CD14-positive monocyte (primary cell): ENCODE results near the gene OR1S1. TPM values are rescaled to one million over a fixed set of nuclear protein-coding genes. Genes with fewer than 3 reads are reported as not detected.

Experiments used
- DNase-seq, 3 donors: peaks; one replicate each; pipeline ENCODE4 v3.0.0-alpha.2; 2011 to 2022
- H2AFZ ChIP-seq: 2 replicates; pipeline ENCODE4 v1.6.0; 2012; ENCODE audit warnings: mild to moderate bottlenecking, low read depth, low read length, inconsistent platforms; ENCODE audit not compliant: insufficient read depth, poor library complexity, severe bottlenecking
- H3K27ac ChIP-seq, 2 donors: 1 replicate in 1 of 2; 2 replicates in 1 of 2; pipeline ENCODE4 v1.5.1; 2012 to 2013; ENCODE audit warnings: low read length in 2 of 2, control low read depth in 1 of 2, inconsistent platforms in 1 of 2, low read depth in 1 of 2, mild to moderate bottlenecking in 1 of 2
- H3K27me3 ChIP-seq, 2 donors: one replicate each; pipeline versions ENCODE4 v1.6.0 to v1.6.1; 2011 to 2013; ENCODE audit warnings: low read length in 2 of 2; ENCODE audit not compliant: control insufficient read depth in 2 of 2, insufficient read depth in 2 of 2
- H3K36me3 ChIP-seq, 2 donors: replicated peaks in 1 of 2; 1 replicate in 1 of 2; 2 replicates in 1 of 2; pipeline versions ENCODE4 v1.5.1 to v1.6.1; 2012 to 2013; ENCODE audit warnings: low read length in 2 of 2, control low read depth in 1 of 2, inconsistent platforms in 1 of 2, mild to moderate bottlenecking in 1 of 2; ENCODE audit not compliant: insufficient read depth in 2 of 2, control insufficient read depth in 1 of 2
- H3K4me1 ChIP-seq, 2 donors: 1 replicate in 1 of 2; 2 replicates in 1 of 2; pipeline versions ENCODE4 v1.5.1 to v1.6.1; 2012 to 2013; ENCODE audit warnings: low read length in 2 of 2, control low read depth in 1 of 2, inconsistent platforms in 1 of 2, mild to moderate bottlenecking in 1 of 2, moderate library complexity in 1 of 2; ENCODE audit not compliant: insufficient read depth in 2 of 2, control insufficient read depth in 1 of 2
- H3K4me2 ChIP-seq: replicated peaks from 2 replicates; pipeline ENCODE3; 2012; ENCODE audit warnings: low read length, moderate library complexity, mild to moderate bottlenecking; ENCODE audit not compliant: poor library complexity, severe bottlenecking; ENCODE audit errors: extremely low read depth
- H3K4me3 ChIP-seq, 3 experiments: fragments of 200-600 bp in 1 of 3; sonication (generic) in 1 of 3; replicated peaks in 1 of 3; 1 replicate in 2 of 3; 2 replicates in 1 of 3; pipeline ENCODE4 v1.5.1; 2011 to 2013; ENCODE audit warnings: low read length in 3 of 3, mild to moderate bottlenecking in 3 of 3, control low read depth in 2 of 3, low read depth in 2 of 3, inconsistent platforms in 1 of 3, moderate library complexity in 1 of 3
- H3K79me2 ChIP-seq: 2 replicates; pipeline ENCODE4 v1.6.0; 2012; ENCODE audit warnings: mild to moderate bottlenecking, control low read depth, inconsistent platforms, low read length, moderate library complexity; ENCODE audit not compliant: insufficient read depth
- H3K9ac ChIP-seq: 2 replicates; pipeline ENCODE4 v1.6.0; 2017; ENCODE audit warnings: low read length, mild to moderate bottlenecking; ENCODE audit not compliant: insufficient read depth, poor library complexity, severe bottlenecking
- H3K9me3 ChIP-seq, 2 donors: replicated peaks in 1 of 2; 1 replicate in 1 of 2; 2 replicates in 1 of 2; pipeline versions ENCODE4 v1.5.1 to v1.6.1; 2012 to 2013; ENCODE audit warnings: low read length in 2 of 2, control low read depth in 1 of 2; ENCODE audit not compliant: control insufficient read depth in 1 of 2, insufficient read depth in 1 of 2
- H4K20me1 ChIP-seq: 2 replicates; pipeline ENCODE4 v1.6.0; 2012; ENCODE audit warnings: mild to moderate bottlenecking, low read length, control low read depth, moderate library complexity; ENCODE audit not compliant: insufficient read depth
- H3K27ac Mint-ChIP-seq, 7 donors: one replicate each; pipeline ENCODE4 v1.8.0; 2020; ENCODE audit warnings: mild to moderate bottlenecking in 7 of 7, mixed read lengths in 7 of 7, moderate library complexity in 6 of 7, inconsistent platforms in 2 of 7
- H3K27me3 Mint-ChIP-seq, 3 donors: one replicate each; pipeline ENCODE4 v1.8.0; 2021 to 2022; ENCODE audit warnings: low read depth in 3 of 3, mild to moderate bottlenecking in 3 of 3, mixed read lengths in 3 of 3, moderate library complexity in 3 of 3, inconsistent platforms in 1 of 3
- H3K36me3 Mint-ChIP-seq, 2 donors: one replicate each; pipeline ENCODE4 v1.8.0; 2020; ENCODE audit warnings: mixed read lengths in 2 of 2, inconsistent platforms in 1 of 2, mild to moderate bottlenecking in 1 of 2
- H3K4me1 Mint-ChIP-seq: one replicate; pipeline ENCODE4 v1.8.0; 2020; ENCODE audit warnings: mild to moderate bottlenecking, mixed read lengths
- H3K4me3 Mint-ChIP-seq, 2 donors: one replicate each; pipeline ENCODE4 v1.8.0; 2020; ENCODE audit warnings: mild to moderate bottlenecking in 2 of 2, mixed read lengths in 2 of 2, moderate library complexity in 1 of 2
- H3K9me3 Mint-ChIP-seq, 7 donors: one replicate each; pipeline ENCODE4 v1.8.0; 2020 to 2022; ENCODE audit warnings: mixed read lengths in 7 of 7, mild to moderate bottlenecking in 6 of 7, moderate library complexity in 6 of 7, inconsistent platforms in 2 of 7
- WGBS: methylation state at CpG from one replicate; pipeline ENCODE4 v1.1.5; 2013; ENCODE audit warnings: missing lambda C conversion rate; ENCODE audit not compliant: insufficient coverage; 5-methylcytosine and 5-hydroxymethylcytosine counted together
- intact Hi-C, 2 donors: fragments of 100-400 bp; cut with micrococcal nuclease; formaldehyde crosslinking; loops; one replicate each; pipeline versions ENCODE4 v1.15.0 to v1.15.1; 2023
- polyA plus RNA-seq, 3 donors: library from polyadenylated mRNA; depleted of rRNA in 1 of 3; unstranded in 2 of 3; stranded (reverse) in 1 of 3; fragments of 300-500 nt in 2 of 3; fragments of >200 nt in 1 of 3; fragmentation: Illumina TruSeq in 2 of 3; gene quantifications; 1 replicate in 2 of 3; 2 replicates in 1 of 3; pipeline ENCODE4 v1.2.3, GENCODE V29; 2012 to 2021
- TF ChIP-seq, protein P1 (sequence below): fragments of 200-600 bp; IDR thresholded peaks from one replicate; pipeline ENCODE4 v1.8.0; 2022; ENCODE audit warnings: antibody characterized with exemption, mild to moderate bottlenecking

Gene OR1S1
- polyA plus RNA-seq, 3 donors, result not detected

DNA sequence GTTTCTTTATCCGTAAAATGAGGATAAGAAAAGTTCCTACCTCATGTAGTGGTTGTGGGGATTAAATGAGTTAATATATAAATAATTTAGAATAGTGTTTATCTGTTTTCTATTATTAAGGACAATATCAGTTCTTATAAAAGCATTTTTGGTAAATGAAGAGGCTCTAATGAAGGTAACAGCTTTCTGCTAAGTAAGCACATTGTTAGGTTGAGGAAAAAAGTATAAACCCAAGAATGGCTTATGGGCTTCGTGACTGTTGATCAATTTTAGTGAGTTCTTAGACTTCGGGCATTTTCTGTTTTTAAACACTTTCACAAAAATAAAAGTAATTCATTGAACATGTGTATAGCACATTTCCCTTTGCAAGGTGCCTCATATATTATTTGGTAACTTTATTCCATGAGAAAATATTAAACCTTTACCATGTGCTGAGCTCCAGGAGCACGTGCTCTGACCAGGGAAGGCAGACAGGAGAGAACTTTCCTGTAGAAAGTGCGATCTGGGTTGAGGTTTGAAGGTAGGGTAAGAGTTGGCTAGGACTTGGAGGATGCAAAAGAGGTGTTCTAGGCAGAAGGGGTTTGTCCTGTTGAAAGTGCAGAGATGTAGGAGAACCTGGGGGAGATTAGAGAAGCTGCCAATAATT, 35.0 kb upstream of the OR1S1 start:
- H3K79me2 ChIP-seq, result no peaks in the 10 kb centered on the region
- no peak for DNase-seq

GRCh38 chr11:58178444-58178843, 34.1 kb upstream of the OR1S1 start:
- Histone ChIP-seq H3K79me2 (no peaks in the 10 kb centered on the region), H2AFZ (no peak overlapping the region), H3K4me2 (no peak overlapping the region), H3K36me3 (no peaks in the 10 kb centered on the region), H4K20me1 (no peaks in the 10 kb centered on the region), H3K4me3 (no peak overlapping the region), H3K27me3 (no peaks in the 10 kb centered on the region), H3K9me3 (no peaks in the 10 kb centered on the region), H3K9ac (no peak overlapping the region), H3K4me1 (no peaks in the 10 kb centered on the region), H3K27ac (no peak overlapping the region)
- H3K9me3 Mint-ChIP-seq, result peaks cover 0 to 7% (median 2%) of the 10 kb centered on the region in 7 donors
- DNase-seq, result no peak
- H3K4me3 Mint-ChIP-seq, result no peak overlapping the region
- H3K36me3 Mint-ChIP-seq, result no peaks in the 10 kb centered on the region
- peaks cover 0 to 2% (median 0%) of the 10 kb centered on the region in 3 donors for H3K27me3 Mint-ChIP-seq
- no peaks in the 10 kb centered on the region for H3K4me1 Mint-ChIP-seq
- TF ChIP-seq, protein P1, sequence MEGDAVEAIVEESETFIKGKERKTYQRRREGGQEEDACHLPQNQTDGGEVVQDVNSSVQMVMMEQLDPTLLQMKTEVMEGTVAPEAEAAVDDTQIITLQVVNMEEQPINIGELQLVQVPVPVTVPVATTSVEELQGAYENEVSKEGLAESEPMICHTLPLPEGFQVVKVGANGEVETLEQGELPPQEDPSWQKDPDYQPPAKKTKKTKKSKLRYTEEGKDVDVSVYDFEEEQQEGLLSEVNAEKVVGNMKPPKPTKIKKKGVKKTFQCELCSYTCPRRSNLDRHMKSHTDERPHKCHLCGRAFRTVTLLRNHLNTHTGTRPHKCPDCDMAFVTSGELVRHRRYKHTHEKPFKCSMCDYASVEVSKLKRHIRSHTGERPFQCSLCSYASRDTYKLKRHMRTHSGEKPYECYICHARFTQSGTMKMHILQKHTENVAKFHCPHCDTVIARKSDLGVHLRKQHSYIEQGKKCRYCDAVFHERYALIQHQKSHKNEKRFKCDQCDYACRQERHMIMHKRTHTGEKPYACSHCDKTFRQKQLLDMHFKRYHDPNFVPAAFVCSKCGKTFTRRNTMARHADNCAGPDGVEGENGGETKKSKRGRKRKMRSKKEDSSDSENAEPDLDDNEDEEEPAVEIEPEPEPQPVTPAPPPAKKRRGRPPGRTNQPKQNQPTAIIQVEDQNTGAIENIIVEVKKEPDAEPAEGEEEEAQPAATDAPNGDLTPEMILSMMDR, result no peak
- 87% methylated on average over 4 of the region's 6 CpGs for WGBS
- H3K27ac Mint-ChIP-seq, result no peak overlapping the region
- intact Hi-C loops, result no loop called here

More for the DNA sequence above, 35.0 kb upstream of the OR1S1 start:
- Mint-ChIP-seq H3K27me3 (peaks cover 0 to 2% (median 0%) of the 10 kb centered on the region in 3 donors), H3K4me1 (no peaks in the 10 kb centered on the region), H3K4me3 (no peak overlapping the region), H3K36me3 (no peaks in the 10 kb centered on the region), H3K9me3 (peaks cover 0 to 6% (median 2%) of the 10 kb centered on the region in 7 donors), H3K27ac (no peak overlapping the region)
- 81% methylated on average over 2 of the region's 5 CpGs for WGBS
- Histone ChIP-seq H3K4me2 (no peak overlapping the region), H3K9me3 (no peaks in the 10 kb centered on the region), H3K4me1 (no peaks in the 10 kb centered on the region), H3K36me3 (no peaks in the 10 kb centered on the region), H3K27me3 (no peaks in the 10 kb centered on the region), H4K20me1 (no peaks in the 10 kb centered on the region), H3K9ac (no peak overlapping the region), H3K4me3 (no peak overlapping the region), H2AFZ (no peak overlapping the region), H3K27ac (no peak overlapping the region)
- TF ChIP-seq, protein P1, result no peak
- intact Hi-C loops, result no loop called here
